NCI-H526 (cell line): ENCODE results near the gene LANCL2.
A peak's percentile ranks its signal among the peaks of the same experiment; 100 is the strongest.
"Not testable (repeated sequence)": the region's sequence is repeated elsewhere in the genome, so short reads cannot be mapped to it uniquely, and the experiment has no call there.

Experiments used
- DNase-seq, 2 experiments: peaks; one replicate each; lab custom pipeline; 2025; lab: John Stamatoyannopoulos, UW

LANCL2 gene

DNA sequence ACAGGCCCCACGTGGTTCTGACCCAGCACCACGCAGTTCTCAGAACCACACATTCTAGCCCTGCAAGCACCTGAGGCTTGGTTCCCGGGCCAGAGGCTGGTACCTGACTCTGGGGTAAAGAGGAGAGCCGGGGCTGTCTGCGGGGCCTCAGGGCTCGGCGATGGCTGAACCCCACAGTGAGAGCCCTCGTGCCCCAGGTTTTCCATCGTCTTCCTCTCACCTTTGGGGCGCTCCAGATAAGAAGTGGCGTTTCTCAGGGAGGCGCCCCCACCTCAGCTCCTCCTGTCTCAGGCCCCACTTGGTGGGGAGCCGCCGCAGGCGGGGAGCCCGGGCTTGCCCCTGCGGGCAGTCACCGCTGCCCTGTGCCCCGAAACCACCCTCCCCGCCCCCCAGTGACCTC is 2.2 kb upstream of the LANCL2 start:
- no peak for DNase-seq

DNA sequence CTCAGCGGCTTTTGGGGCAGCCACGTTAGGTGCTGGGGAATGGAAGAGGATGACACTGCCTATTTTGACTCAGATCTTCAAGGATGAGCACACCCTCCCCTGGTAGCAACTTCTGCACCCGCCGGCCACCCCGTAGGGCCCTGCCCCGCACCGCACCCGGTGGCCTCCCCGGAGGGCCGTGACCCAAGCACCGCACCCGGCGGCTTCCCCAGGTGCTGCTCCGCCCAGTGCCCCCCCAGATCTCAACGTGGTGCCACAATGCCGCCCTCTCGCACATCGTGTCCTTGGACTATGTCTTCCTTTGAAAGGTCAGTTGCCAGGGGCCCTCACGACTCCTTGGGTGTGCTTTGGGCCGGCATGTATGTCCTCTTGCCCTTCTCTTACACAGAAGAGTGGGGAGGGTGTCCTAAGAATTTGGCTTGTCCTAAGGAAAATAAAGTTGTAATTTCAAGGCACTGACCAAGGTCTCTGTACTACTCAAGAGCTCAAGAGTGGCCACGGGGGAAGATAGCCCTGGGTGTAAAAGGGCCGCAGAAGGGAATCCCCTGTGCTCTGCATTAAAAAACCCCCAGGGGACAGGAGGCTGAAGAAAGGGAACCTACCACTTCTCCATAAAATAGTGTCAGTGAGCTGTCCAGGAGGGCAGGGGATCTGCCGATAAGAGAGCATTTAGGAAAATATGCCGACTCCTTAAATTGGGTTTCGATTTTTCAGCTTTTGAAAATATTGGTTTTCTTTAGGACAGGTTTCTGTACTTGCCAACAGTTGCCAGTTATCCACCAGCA is 1.6 kb upstream of the LANCL2 start:
- DNase-seq, result no peak

DNA sequence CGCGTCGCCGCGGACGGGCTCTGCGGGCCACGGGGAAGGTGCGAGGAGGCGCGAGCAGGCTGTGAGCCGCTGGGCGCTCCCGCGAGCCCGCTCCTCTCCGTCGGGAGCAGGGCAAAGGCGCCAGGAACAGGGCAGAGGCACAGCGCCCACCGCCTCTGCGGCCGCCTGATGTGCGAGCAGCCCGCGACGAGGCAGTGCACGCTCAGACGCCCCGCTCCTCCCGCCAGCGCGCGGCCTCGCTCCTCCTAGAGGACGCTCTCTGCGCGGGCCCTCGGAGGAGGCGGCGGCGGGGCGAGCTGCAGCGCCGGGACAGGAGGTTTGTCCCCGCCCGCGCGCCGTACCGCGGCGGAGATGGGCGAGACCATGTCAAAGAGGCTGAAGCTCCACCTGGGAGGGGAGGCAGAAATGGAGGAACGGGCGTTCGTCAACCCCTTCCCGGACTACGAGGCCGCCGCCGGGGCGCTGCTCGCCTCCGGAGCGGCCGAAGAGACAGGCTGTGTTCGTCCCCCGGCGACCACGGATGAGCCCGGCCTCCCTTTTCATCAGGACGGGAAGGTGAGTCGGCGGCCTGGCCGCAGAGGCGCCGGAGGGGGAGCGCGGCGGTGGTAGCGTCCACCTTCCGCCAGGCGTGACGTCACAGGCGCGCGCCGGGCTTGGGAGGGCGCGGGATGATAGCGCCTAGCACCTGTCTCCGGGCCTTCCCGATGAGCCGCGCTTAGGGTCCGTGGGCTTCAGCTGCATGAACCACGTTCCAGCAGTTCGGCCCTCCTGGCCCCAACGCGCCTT is 731 bp downstream of the LANCL2 start:
- DNase-seq, result peak; percentile 86 to 96

DNA sequence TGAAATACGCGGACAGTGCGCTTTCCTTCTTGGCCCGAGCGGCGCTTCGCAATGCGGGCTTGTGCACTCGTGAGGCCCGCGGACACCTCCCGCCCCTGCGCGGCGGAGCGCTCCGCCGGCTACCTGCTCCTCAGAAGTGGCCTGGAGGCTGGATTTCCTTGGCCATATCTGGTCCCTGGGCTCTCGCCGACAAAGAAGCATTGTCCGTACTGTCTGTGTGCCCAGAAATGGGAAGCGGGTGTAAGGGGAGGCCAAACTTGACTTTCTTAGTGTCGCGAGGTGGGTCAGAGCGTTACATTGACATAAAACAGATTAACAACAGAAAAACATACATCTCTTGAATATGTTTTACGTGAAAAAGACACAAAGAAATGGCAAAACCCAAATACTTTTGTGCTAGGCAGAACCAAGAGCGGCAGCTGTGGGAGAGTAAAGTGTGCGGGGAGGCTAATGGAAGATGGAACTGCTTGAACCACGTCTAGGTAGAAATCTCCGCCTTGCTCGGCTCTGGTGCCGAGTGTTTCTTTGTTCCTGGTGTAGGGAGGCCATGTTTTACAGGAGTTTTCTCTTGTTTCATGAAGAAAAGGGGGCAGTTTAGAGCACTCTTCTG is 1.4 kb downstream of the LANCL2 start:
- peak; percentile 12 to 32 for DNase-seq

DNA sequence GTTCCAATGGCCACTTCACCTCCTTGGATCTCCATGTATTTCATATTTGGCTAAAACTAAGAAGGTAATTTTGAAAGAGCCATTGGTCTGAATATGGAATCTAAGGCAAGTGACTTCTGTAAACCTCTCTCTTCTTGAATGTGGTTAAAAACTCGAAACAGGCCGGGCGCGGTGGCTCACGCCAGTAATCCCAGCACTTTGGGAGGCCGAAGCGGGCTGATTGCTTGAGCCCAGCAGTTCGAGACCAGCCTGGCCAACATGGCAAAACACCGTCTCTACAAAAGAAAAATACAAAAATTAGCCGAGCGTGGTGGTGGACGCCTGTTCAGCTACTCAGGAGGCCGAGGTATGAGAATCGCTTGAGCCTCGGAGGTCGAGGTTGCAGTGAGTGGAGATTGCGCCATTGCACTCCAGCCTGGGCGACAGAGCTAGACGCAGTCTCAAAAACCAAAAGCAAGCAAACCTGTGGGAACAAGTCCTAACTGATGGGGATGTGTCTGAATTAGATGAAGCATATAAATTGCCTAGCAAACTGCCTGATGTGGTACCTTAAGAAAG is 2.2 kb downstream of the LANCL2 start:
- no peak for DNase-seq

DNA sequence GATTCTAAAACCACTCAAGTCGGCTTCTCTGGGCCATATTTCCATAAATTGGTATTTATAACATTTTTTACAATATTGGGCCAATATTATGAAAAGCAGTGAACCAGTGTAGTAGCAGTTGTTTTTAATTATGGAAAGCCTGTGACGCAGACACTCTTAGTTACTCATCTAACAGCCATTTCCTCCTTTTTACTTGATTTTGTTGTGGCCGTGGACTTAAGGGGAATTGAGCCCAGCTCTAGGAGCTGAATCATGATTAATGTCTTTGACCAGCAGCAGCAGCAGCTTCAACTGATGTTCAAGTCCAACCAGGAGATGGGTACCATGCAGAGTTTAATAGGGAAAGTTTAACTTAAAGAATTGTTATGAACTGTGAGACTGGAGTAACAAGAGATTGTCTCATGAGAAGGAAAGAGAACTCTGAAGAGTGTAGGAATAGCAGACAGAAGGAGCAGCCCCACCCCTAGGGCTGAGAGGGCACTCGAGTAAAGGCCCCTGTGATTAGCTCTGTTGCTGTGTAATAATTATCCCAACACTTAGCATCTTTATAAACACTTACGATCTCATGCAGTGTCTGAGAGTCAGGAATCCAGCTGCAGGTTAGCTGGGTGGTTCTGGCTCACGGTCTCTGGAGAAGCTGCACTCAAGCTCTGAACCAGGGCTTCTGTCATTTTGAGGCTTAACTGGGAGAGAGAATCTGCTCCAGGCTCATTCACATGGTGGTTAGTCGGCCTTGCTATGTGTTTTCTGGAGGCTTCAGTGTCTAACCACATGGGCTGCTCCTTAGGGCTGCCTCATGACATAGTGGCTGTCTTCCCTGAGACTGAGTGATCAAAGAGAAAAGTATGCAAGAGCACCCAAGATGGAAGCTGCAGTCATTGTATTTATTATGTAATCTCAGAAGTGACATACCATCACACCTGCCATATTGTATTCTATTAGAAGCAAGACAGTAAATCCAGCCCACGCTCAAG is 4.6 kb downstream of the LANCL2 start:
- no peak for DNase-seq

DNA sequence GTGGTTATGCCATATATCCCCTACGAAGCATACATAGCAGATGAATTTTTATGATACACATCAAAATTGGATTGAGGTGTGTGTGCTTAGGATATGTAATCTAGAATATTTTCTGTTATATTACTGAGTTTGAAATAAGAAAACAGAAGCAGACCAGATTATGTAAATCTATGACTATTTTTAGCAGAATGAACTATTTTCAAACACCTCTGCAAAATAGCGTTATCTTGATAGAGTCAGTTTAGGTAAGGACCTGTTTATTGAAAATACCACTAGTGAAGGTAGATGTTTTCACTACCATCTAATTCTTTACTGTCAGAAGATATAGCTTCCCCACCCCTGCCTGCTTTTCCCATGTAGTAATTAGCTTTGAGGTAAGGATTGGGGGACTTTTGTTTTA is 9.1 kb downstream of the LANCL2 start:
- no peak for DNase-seq

DNA sequence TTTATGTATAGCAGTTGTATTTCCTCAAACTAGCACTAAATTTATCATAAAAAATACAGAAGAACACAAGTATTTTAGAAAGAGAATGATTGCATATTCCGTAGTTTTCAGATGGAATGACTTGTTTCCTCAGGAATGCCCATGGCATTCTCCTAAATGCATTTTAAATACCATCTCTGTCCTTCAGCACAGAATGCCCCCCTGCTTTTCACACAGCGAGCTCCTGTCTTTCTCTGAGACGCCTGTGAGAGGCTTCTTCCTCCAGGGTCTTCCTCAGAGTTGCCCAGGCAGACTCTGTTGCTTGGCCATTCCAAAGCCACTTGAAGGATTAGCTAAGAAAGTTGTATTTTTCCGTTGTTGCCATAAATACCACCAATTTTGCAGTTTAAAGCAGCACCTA is 10.1 kb downstream of the LANCL2 start:
- no peak for DNase-seq

DNA sequence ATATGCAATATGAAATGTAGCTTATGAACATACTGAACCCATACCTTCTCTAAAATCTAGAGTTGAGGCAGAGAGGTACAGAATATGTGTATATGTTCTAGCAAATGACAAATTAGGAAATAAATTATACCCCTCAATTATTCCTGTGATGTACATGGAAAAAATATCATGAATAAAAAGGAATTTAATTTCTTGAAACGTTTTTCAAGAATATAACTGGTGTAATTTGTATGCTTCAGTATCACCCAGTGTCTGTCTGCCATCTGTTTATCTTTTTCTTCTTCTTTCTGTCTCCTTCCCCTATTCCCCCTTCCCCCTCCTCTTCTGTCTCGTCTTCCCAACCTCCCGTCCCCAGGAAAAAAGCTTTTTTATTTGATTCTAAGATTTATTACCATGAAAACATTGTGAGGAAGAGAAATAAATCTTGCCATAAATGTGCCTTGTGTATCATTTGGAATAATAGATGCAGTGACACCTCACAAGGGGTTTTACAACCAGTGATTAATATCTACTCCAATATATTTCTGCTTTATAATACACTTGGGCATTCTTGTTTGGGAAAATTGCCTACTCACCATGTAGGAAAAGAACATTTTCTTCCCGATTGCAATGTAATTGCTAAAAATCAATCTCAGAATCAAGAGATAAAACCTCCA is 12.2 kb downstream of the LANCL2 start:
- no peak for DNase-seq

DNA sequence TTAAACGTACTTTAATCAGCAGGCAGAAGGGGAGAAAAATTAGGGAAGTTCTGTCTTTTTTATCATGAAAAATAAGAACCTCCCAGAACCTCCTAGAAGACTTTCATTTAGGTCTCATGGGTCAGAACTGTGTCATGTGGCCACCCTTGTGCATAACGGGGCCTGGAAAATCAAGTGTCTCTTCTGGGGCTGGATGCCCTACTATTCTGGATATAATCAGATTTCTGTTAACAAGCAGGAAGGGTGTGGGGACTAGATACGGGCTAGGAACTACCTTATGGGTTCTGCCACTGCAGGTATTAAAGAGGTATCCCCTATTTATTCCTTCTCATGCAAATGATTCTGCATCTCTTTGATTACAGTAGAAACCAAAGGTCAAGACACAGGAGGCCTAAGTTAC is 14.1 kb downstream of the LANCL2 start:
- DNase-seq, result no peak

DNA sequence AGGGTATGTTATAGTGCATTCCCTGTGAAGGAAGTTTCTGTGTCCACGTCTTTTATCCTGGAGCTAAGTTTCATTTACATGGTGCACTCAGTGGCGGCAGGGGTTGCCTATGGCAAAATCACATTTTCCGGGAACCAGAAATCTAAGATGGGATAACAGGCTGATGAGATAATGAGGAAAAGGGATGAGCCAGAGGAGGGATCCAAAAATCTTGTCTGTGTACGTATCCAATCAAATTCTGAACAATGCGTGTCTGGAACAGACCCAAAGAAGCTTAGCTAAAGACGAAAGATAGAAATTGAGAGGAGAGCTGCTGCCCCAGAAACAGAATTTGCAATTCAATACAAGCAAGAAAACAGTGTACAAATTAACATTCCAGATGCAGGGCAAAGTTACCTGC is 16.1 kb downstream of the LANCL2 start:
- no peak for DNase-seq

DNA sequence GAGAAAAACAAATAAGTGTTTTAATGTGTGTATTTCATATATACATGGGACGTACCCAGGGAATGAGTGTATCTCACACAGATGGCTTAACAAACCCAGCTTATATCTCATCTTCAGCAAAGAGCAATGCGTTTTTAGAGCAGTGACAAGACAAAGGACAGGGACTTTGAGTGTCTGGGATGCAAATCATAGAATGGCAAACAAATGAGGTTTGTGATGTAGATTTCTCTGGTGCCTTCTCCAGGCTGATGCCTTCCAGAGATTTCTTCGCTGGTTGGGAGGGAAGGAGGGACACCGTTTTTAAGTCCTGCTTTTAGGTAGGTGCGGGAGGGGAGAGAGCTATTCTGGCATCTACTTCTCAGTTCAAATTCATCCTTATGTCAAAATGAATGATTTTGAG is 16.6 kb downstream of the LANCL2 start:
- DNase-seq, result peak; percentile 69 to 74

DNA sequence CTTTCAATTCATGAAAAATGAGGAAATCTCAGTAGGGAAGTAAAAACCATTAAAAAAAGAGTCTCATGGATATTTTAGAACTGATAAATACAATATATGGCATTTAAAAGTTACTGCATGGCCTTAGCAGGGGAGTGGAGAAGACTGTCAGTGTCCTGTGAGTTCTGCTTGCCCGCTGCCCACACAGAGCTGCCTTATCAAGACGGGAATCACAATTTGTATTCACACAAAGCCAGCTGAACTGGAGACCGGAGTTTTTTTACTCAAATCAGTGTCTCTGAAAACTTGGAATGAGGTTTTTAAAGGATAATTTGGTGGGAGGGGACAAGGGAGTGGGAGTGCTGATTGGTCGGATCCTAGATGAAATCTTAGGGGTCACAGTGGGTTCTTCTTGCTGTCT is 17.1 kb downstream of the LANCL2 start:
- no peak for DNase-seq

DNA sequence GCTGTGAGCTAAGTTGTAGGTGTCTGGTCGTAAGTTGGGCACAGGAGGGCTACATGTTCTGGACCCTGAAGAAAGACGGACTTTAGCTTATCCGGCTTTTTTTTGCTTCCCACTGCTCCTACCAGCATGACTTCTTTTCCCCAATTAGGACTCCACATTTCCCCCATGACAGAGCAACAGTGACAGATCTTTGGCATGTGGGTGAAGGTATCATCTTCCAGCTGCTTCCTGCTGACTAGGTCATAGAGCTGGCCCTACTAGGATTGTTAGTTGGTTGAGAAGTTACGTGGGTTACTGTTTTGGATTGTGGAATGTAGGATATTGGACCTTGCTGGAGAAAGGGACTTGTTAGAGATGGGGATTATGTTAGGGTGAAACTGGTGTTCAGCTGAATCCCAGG is 21.4 kb downstream of the LANCL2 start:
- DNase-seq, result no peak

DNA sequence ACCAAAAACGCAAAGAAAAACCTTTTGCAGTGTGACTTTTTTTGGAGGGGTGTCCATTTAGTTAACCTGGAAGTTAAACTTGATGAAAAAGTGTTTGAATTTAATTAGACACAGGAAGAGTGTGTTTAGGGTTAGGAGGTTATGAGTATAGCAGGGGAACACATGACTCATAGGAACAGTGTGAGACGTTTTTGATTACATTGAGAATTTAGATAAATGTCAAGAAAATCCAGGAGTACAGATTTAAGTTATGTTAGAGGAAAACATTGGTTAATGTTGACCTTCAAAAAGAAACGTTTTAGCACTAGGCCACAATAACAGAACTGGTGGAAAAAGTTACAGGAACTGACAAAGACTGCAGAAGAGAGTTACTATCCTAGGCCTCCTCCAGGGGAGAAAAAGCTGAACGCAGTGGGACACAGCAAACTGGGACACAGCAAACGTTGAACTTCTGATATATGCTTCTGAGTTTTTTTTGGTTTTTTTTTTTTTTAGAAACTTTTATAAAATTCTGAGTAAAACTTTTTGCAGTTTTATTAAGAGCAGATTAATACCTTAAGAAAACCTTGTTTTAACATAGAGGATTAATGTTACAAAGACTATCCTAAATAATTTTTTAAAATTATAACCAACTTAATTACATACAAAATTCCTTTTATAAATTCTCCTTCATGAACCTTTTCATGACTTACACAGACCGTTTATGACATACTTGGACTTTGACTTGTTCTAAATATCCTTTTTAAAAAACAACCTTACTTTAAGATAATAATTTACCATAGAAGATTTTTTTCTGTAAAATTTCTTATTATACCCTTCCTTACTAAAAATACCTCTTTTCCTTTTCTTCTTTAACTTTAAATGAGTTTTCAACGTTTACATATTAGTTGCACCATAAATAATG is 22.2 kb downstream of the LANCL2 start:
- DNase-seq, result peak in 1 of 2 experiments; percentile 8

DNA sequence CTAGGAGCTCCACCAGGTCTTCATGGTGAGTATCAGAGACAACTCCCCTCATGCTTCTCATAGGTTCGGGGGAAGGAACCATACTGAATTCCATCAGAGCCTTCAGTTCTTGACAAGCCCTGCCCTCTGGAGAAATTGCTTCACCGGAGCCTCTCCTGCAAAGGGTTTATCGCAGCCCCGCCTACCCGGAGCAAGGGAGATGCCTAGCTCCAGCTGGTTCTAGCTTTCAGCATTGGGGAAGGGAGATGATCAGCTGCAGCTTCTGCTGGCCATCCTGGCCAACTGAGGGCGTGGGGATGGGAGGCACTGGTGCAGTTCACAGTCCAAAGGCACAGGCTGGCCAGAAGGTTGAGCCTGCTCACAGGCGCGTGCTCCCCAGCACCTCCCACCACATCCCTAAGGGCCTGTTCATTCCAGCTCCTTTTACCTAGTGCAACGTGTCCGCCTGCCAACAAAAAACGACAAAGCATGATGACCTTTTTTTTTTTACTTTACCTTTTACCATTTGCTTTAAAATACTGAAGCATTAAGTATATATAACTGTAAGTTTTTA is 31.2 kb downstream of the LANCL2 start:
- DNase-seq, result no peak

DNA sequence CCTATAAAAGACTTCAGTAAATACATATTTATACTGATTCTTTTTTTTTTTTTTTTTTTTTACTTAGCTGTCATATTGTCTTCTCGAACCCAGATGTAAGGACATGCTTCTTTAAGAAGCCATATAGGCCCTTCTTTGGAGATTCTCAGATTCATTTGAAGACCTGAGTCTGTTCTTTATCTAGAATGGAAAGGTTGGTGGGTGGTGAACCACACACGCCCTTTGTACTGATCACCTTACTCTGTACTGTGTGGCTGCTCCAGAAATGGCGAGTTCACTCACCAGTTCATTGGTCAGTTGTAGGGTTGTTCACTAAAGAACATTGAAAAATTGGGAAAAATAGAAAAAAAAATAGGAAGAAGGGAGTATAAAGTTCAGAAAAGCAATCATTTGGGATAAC is 32.5 kb downstream of the LANCL2 start:
- DNase-seq, result no peak

DNA sequence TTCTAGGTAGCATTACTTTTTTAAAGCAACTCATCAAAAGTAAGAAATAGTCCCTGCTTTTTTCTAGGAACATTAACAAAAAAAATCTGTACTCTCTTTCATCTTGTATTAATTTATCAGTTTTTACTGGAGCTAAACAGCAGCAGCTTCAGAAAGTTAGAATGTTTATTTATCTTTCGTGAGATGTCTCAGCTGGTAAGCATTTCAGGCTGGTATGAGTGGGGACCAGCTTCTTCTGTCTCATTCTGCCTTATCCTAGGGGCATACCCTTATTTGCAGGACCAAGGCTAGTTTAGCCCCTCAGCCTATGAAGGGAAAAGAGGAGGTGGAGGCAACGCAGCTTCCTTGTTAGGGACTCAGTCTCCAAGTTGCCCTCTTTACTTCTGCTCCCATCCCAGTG is 35.1 kb downstream of the LANCL2 start:
- no peak for DNase-seq

DNA sequence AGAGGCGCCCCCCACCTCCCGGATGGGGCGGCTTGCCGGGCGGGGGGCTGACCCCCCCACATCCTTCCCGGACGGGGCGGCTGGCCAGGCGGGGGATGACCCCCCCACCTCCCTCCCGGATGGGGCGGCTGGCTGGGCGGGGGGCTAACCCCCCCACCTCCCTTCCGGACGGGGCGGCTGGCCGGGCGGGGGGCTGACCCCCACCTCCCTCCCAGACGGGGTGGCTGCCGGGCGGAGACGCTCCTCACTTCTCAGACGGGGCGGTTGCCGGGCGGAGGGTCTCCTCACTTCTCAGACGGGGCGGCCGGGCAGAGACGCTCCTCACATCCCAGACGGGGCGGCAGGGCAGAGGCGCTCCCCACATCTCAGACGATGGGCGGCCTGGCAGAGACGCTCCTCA is 37.4 kb downstream of the LANCL2 start:
- DNase-seq, result not testable (repeated sequence)
